Daoy (cell line): Measurements from ENCODE around the gene KCNQ1OT1. TPM values are rescaled to one million over a fixed set of nuclear protein-coding genes. Genes with fewer than 3 reads are reported as not detected.

Source experiments
- DNase-seq: peaks from one replicate; pipeline ENCODE4 v3.0.0-alpha.2; 2015; ENCODE audit warnings: low read depth
- total RNA-seq: library from RNA; depleted of rRNA; stranded (reverse); fragments of >200 nt; shearing (Covaris generic); gene quantifications from 2 replicates; pipeline ENCODE4 v1.2.3, GENCODE V29; 2014

The KCNQ1OT1 gene
- total RNA-seq, 1 experiment from 2014 or later = 1.1 TPM

DNA sequence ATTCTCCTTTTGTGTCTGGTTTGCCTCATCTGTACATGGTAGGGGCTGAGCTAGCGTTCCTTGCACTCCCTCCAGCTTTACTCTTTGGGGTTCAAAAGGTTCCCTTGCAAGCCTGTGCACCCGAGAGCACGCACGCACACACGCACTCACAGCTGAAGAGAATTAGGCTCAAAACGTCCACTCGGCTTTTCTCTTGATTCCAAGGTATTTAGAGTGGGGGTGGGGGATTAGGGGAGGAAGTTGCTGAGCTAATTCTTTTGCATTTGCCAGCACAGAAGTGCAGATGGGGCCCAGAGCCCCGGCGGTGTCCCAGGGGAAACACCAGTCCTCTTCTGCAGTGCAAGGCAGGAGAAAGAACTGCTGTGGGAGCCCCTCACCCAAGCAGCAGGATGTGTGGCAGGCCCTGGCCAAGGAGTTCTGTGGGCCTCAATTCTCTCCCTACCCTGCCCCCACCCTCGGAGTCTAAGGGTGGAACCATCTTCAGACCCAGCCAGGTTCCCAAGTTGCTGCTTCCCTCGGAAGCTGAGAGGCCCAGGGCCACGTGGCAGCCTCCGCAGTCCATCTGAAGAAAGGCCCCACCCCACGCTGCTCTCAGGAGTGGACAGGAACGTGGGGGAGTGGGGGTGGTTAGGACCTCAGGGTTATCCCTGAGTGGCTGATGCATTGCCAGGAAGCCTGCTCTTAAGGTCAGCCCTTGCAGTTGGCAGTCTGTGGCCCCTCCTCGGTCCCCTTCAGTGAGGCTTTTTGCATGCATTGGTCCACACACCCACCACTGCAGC is 3.8 kb upstream of the KCNQ1OT1 start:
- DNase-seq = no peak

DNA sequence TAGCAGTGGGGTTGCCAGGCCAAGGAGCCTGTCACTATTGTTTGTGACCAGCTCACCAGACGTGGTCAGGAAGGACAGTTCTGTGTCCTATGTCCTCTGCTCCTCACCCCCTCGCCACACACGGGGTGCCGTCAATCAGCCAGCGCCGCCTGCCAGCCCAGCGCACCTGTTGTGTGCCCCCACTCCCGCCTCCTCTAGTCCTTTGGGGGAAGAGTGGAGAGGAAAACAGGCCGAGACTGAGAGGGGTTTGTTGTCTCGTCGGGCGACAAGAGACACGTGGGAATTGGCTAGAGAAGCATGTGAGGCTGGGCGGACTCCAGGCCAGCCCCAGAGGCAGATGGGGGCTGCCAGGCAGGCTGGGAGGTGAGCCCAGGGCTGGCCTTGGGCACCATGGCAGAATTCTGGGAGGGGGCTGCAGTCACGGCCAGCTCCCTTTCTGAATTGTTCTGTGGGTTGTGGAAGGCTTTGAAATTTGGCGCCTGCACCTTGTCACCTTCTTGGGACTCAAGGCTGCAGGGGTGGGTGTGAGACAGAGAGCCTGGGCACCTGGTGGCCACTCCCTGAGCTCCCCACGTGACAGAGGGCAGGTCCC is 3.1 kb upstream of the KCNQ1OT1 start:
- no peak for DNase-seq

DNA sequence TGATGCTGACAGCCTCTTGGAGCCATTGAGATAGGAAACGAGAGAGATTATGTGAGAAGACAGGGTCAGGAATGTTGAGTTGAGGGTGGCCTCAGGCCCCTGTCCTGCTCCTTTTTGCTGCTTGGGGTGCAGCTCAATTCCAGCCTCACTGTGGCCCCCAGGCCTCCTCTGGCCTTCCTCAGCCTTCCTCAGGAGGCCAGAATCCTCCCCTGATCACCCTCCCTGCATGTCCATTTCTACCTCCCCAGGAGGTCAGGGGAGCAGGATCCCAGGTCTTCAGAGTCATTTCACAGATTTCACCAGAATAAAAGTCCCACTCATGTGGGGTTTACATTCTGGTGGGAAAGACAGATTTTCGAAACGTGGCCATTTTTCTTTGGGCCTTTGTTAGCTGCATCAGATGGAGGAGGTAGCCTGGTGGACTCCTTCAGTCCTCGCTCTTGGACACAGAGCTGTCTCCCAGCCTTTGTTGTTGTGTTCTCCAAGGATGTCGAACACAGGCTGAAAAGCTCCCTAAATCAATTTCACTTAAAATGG is 2.2 kb upstream of the KCNQ1OT1 start:
- no peak for DNase-seq

DNA sequence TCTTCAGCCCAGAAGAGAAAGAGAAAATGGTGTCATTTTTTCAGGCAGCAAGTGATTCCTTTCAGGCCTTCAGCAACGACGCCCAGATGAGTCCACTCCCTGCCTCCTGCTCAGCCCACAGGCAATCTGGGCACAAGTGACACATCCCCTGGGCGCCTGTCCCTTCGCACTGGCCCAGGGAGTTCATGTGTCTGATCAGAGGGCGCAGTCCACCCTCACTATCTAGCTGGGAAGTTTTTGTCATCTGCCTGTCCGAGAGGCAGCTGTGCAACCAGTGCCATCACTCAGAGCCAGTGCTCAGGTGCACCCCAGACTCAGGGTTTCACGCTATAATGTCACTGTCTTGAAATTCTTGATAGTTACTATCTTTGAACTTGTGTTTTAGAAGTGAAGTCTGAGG is 1.4 kb upstream of the KCNQ1OT1 start:
- DNase-seq = no peak

DNA sequence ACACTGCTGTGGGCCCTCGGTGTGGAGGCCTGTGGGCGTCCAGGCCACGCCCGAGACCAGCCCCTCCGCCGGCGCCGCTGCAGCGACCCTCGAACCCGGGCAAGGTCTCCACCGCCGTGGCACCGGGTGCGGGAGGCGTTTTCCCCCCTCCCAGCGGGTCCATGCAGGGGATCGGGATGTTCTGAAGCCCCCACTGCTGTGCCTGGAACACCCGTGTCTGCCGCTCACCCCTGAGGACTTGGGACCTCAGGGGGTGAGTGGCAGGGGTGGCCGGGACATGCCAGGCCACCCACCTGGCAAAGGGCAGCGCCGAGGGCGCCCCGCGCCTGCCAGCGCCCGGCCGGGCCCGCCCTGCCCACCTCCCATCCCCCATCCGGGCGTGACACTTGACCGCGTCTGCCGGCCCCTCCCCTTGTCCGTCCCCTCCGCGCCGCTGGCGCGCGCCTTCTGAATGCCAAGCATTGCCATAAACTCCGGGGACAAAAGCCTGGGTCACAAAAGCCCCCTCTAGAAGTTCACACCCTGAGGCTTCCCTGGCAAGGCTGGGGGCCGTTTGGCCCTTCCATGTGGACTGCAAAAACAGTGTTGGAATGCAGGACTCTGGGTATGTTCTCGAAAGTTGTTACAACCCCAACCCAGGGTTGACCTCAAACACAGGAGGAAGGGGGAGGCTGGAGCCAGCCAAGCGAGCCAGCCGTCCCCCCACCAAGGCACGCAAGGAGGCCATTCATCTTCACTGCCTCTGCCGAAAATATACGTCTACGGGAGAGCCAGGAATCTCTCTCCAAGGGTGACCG is 819 bp upstream of the KCNQ1OT1 start:
- DNase-seq = peak; percentile 65

DNA sequence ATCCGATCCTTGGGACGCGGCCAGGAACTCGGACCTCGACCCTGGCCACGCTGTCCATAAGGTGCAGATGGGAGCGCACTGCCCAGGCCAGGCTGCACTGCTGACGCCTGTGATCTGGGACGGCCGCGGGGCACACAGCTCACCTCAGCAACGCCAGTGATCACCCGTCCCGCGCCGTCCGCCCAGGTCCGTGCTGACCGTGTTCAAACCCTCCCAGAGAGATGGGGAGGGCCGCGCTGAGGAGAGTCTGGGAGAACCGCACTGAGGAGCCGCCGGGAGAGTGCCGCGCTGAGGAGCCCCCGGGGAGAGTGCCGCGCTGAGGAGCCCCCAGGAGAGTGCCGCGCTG is 636 bp downstream of the KCNQ1OT1 start:
- DNase-seq = peak; percentile 40

DNA sequence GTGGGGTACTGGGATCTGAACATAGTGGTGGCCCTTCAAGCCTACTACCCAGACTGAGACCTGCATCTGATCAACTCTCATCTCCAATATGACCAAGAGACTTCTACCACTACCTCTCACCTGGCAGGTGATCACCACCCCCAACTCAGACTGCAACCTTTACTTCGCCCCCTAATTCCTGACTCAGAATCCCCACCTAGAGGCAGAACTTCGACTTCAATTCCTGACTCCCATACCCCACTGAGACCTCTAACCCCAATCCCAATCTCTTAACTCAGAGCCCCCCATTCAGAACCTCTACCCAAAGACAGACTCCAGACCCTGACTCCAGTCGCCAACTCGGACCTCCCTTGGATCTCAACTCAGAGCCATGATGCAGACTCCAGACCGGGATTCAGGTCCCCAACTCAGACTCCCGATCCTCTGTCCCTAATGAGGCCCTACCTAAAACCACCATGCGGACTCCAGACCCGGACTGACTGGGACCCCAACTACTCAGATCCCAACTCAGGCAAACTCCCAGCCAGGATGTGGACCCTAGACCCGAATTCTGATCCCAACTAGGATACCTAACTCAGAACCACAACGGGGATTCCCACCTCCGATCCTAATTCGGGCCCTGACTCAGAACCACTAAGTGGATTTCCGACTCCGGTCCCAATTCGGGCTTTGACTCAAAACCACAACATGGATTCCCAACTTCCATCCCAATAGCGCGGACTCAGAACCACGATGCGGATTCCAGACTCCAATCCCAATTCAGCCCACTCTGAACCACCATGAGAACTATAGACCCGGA is 1.2 kb downstream of the KCNQ1OT1 start:
- peak; percentile 40 for DNase-seq

DNA sequence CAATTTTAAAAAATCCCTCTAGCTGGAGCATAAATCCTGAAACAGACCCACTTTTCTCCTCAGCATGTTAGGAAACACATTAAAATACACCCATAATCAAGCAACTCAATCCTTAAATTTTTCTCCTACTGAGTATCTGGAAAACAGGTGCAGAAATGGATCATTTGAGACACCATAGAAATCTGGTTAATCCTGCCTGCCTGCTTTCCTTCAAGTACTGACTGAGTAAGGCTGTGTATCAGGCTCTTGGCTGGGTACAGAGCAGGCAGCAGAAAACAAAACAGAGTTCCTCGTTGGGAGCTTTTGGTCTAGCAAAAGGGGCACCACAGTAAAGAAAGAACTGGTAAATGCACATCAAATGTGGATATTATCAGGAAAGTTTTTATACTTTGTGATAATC is 1.9 kb downstream of the KCNQ1OT1 start:
- DNase-seq = no peak

DNA sequence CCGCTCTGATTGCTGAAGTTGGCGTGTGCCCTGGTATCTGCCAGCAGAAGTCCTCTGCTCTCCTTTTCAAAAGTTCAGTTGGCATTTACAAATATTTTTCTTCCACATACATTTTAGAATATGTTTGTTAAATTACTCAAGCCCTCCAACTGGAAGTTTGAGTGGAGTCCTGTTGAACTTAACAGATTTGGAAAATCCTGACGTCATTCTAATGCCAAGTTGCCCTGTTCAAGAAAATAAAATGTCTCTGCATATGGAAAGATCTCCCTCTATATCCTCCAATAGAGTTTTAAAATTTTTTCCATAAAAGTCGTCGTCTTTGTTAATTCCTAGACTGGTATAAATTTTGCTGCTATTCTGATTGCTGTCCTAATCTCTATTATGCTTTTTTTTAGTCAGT is 3.3 kb downstream of the KCNQ1OT1 start:
- no peak for DNase-seq

DNA sequence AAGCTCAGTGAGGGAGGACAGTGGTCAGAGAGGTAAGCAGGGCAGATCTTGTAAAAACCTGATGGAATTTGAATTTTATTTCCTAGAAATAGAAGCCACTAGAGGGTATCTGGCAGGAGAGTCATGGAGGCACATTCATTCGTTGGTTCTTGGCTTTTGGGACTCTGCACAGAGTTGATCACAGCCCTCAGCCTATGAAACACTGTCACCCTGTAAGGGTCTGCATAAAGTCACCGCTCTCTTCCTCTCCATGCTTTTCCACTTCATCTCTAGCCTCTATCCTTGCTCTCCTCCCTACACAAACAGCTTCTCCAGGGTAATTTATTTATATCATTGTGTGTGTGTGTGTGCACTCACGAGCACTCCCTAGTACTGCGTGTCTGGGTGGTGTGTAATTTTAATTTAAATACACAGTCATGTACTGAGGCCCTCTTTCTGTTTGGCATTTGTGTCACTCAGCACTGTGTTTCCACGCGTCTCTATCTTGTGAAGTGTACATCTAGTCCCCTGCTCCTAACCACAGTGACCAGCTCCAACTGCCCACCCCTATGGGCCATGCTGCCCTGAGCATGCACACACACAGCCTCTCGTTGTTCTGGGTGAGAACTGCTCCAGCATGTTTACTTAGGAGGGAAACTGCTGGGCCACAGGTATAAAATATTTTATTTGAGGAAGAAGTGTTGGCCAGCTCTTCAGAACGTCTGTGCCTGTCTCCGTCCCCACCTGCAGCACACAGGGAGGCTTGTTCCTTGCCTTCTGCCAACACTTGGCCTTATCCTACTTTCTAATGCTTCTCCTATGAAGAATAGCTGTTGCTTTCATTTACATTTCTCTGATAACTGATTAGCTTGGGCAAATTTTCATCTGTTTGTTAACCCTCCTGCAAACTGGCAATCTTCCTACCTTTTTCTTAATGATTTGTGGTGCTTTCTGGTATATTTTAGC is 4.5 kb downstream of the KCNQ1OT1 start:
- DNase-seq = no peak

DNA sequence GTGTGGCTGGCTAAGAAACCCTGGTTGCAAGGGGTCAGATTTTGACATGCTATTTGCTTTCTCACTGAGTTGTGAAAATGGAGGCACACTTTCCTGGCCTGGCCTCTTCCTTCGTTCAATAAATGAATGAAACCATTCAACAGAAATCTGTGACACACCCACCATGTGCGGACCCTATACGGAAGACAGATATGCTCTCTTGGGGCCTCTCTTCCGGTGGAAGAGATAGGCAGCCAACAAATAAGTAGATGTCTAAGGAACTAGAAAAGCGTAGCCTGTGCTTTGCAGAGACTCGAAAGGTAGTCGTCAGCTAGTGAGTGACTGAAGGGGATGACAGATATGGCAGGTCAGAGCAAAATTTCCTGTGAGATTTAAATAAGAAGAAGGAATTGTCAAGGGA is 5.3 kb downstream of the KCNQ1OT1 start:
- DNase-seq = no peak

DNA sequence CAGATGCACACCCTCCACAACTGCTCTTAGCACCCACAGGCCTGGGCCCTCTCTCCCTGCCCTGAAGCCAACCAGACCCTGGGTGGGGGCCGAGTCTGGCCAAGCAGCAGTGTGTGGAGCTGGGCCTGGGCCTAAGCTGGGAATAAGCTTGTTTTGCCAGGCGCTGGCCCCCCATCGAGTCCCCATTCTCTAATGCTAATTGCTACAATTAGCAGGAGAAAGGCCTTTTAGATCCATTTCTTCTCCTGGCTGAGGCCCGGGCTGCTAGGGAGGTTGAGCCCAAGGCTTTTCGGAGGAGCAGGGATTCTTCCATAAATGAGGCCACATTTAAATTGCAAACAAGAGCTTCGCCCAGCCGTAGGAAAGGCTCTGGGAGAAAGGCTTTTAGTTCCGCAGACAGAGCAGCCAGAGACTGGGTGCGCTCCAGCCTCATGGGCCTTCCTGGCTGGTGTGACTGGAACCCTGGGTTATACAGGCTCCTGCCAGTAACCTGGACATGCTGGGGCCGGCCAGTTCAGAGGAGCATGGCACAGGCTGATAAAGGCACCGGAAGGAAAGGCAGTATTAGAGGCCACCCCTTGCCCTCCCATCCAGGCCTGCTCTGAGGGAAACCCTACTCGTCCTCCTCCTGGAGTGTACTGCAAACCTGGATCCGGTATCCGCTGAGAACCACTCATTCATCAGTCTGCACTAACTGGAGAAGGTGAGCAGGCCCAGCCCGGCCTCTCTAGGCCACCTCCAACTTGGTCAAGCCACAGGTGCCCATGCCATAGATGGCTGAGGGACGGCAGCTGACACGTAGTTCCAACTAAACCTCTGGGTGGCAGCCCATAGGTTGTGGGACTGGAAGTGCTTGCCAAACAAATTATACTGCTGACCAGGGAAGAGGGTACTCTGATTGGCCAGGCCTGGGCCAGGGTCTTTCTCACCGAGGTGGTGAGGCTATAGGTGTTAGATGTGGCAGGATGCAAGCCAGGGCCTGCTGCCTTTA is 6.2 kb downstream of the KCNQ1OT1 start:
- DNase-seq = no peak

DNA sequence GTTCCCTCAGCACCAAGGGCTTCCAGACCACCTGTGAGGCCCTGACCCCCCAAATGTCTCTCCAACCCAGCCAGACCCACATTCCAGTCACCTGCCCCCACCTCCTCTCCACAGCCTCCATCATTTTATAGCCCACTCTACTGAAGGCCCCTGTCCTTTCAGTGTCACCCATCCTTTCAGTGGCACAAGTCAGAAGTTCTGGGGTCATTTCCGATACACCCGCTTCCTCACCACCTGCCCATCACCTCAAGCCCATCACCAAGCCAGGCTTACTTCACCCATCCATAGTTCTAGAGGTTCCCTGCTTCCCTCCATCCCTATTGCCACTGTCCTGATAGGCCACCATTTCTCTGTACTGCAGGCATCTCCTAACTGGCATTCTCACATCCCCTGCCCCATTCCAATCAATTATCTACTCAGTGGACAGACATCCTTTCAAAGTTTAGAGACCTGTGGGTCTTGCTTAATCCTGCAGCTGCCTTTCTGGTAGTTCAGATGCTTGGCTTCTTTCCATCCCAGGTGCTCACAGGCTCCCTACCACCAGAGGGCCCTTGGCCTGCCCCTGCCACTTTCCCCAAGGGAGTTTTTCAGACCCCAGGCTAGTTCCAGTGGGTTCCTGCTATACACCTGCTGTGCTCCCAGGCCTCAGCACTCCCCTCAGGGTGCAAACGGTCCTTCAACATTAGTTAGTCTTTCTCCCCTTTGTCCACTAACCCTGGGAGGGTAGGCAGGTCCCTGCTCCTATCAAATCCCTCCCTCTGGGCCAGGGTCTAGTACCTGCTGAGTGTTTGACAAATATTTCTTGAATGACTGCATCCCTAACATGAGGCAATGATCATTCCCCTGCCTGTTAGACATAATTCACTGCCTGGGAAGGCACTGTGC is 7.6 kb downstream of the KCNQ1OT1 start:
- no peak for DNase-seq

DNA sequence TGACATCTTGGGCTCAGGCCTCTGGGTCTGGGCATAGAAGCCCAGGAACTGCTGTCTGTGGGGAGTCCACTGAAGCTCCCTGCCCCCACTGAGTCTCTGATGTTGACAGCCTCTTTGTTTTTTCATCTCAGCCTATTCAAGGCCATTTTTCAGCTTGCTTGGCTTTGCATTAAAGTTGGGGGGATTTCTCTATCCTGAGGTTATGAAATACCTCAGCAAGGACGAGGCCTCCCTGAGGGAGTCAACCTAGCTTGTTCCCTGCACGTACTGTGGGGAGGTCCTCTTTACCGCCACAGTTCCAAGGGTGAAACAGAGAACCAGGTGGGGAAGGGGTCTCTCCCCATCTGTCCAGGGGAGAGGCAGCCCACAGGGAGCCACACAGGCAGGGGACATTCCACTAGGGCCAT is 8.4 kb downstream of the KCNQ1OT1 start:
- no peak for DNase-seq

DNA sequence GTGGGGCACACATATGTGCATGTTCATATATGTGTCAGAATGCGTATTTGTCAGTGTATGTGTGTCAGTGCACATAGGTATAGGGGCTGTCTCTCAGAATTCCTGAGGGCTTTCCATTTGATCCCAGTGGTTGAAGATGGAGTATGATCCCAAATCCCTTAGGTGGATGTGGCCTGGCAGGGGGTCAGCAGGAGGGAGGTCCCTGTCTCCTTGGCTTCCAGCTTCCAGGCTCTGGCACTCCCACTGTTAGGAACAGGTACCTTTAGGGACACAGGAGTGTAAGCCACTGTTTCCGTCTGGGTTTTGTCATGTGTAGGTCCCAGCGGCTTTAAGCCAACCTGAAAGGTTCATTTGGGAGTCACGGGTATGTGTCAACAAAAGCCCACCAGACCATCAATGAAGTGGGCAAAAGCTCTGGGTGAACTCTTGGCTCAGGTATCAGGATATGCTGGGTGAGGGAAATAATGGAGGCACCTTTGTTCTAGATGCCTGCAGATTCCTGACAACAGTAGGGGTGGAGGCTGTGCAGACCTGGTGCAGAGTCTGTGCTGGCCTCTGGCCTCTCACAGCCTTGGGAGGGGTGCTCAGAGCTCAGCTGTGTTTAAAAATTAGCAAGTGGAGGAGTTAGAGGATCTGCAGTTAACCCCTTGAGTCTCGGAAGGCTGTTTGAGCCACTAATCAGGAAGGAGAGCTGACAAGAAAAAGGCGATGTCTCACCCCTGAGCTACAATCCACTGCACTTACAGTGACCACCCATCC is 9.0 kb downstream of the KCNQ1OT1 start:
- no peak for DNase-seq

DNA sequence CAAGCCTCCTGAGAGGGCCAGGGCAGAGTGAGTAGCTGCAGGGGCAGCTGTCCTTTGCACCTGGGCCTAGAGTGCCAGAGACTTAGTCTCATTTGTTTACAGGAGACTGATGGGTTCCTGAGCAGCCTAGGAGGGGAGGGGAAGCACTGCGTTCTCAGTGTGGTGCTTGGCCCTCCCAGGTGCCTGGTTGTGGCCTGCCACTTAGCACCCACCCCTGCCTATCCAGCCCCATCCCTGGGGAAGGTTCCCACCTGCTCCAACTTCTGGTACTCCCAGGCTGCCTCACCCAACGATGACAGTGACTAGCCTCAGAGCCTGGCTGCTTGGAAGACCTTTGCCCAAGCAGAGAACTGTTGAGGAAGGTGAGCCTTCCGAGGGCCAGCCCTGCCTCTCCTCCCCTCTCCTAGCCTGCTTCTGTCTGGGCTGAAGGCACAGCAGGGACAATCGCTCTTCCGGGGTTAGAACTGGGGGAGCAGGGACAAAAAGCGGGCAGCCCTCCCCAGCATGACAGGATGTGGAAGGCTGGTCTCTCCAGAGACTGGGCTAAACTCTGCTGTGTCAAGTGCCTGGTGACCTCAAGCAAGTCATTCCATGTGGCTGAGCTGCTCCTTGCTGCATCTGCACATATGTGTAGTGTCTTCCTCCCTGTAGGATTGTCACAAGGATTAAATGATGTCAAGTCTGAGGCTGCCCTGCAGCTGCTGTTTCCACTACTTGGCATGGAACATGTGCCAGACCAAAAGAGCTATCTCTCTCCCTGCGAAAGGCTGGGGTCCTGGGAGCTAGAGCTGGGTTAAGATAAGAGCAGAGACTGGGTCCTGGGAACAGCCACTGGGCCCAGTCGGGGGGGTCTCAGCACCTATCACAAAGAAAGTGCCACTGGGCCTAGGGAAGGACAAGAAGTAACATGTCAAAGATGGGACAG is 9.9 kb downstream of the KCNQ1OT1 start:
- DNase-seq = no peak
